K562 (cell line): ENCODE results near the gene ORAI3. TPM values are rescaled to one million over a fixed set of nuclear protein-coding genes. Genes with fewer than 3 reads are reported as not detected.

Experiments
- ATAC-seq: fragments of 200-7000 bp; cut with Tn5 transposase; 3 replicates; pipeline ENCODE4 v1.9.1; 2020; ENCODE audit warnings: moderate library complexity
- BruUV-seq: library from RNA; stranded (reverse); fragments of 400-500 nt; replicated peaks from 2 replicates; lab custom pipeline; 2021; lab: Mats Ljungman, UMichigan
- CTCF ChIA-PET: fragments of 300-600 bp; formaldehyde crosslinking; extraction: SDS; loops from one replicate; lab custom pipeline; 2021; ENCODE audit warnings: low intra/inter-chr PET ratio; lab: Yijun Ruan, JAX
- POLR2A ChIA-PET: fragments of 300-600, 350-650 bp; sonication (Branson Sonifier 250); formaldehyde crosslinking; extraction: SDS; loops from one replicate; lab custom pipeline; 2021; ENCODE audit warnings: antibody characterized with exemption, inconsistent platforms; lab: Yijun Ruan, JAX
- DNase-seq, 4 experiments: peaks; one replicate each; pipeline versions ENCODE4 v3.0.0 to v3.0.0-alpha.2; 2011 to 2018; ENCODE audit warnings: low spot score in 3 of 4, mixed read lengths in 3 of 4; ENCODE audit errors: extremely low read depth in 1 of 4
- FAIRE-seq: peaks from 2 replicates; lab custom pipeline; 2011; peaks lifted over from hg19 to GRCh38; lab: Jason Lieb, UNC
- H2AFZ ChIP-seq: 2 replicates; pipeline ENCODE4 v1.6.0; 2011; ENCODE audit warnings: low read depth, low read length, control low read depth, inconsistent platforms
- H3K27ac ChIP-seq: fragments of 200-600 bp; 3 replicates; pipeline ENCODE4 v1.8.0; 2011; ENCODE audit warnings: low read depth, mild to moderate bottlenecking, control low read depth, inconsistent platforms, low read length, moderate library complexity, mixed read lengths; ENCODE audit errors: extremely low read depth
- H3K27me3 ChIP-seq, 2 experiments: fragments of 300-600 bp in 1 of 2; 2 replicates in 1 of 2; 3 replicates in 1 of 2; pipeline versions ENCODE4 v1.6.0 to v1.8.0; 2011; ENCODE audit warnings: inconsistent platforms in 2 of 2, low read length in 2 of 2, mild to moderate bottlenecking in 1 of 2, mixed read lengths in 1 of 2, moderate library complexity in 1 of 2; ENCODE audit not compliant: control insufficient read depth in 2 of 2, insufficient read depth in 2 of 2
- H3K36me3 ChIP-seq: fragments of 300-600 bp; 3 replicates; pipeline ENCODE4 v1.8.0; 2011; ENCODE audit warnings: mild to moderate bottlenecking, low read length, inconsistent platforms; ENCODE audit not compliant: control insufficient read depth, insufficient read depth
- H3K4me1 ChIP-seq, 2 experiments: fragments of 200-600 bp in 1 of 2; replicated peaks in 1 of 2; 2 replicates in 1 of 2; 3 replicates in 1 of 2; pipeline versions ENCODE4 v1.5.1 to v1.8.0; 2011; ENCODE audit warnings: inconsistent platforms in 2 of 2, low read length in 2 of 2, mild to moderate bottlenecking in 1 of 2, mixed read lengths in 1 of 2, moderate library complexity in 1 of 2; ENCODE audit not compliant: control insufficient read depth in 2 of 2, insufficient read depth in 2 of 2
- H3K4me2 ChIP-seq: 2 replicates; pipeline ENCODE4 v1.6.1; 2011; ENCODE audit warnings: low read length, control low read depth, inconsistent platforms, mixed read lengths; ENCODE audit not compliant: insufficient read depth
- H3K4me3 ChIP-seq: fragments of 200-600 bp; sonication (generic), shearing (Covaris generic); 2 replicates; pipeline ENCODE4 v1.5.1; 2016; ENCODE audit warnings: control low read depth, inconsistent platforms
- H3K79me2 ChIP-seq: fragments of 200-600 bp; 3 replicates; pipeline ENCODE4 v1.8.0; 2011; ENCODE audit warnings: low read length, inconsistent platforms; ENCODE audit not compliant: control insufficient read depth, insufficient read depth
- H3K9ac ChIP-seq, 2 experiments: 2 replicates each; pipeline versions ENCODE4 v1.6.0 to v1.6.1; 2011; ENCODE audit warnings: low read depth in 2 of 2, low read length in 2 of 2, control low read depth in 1 of 2, inconsistent platforms in 1 of 2, mild to moderate bottlenecking in 1 of 2, mixed read lengths in 1 of 2; ENCODE audit not compliant: insufficient read depth in 1 of 2
- H3K9me1 ChIP-seq: one replicate; pipeline ENCODE4 v1.6.0; 2011; ENCODE audit warnings: inconsistent platforms, mild to moderate bottlenecking, low read length, moderate library complexity; ENCODE audit not compliant: control insufficient read depth, insufficient read depth
- H3K9me3 ChIP-seq: replicated peaks from 2 replicates; pipeline ENCODE4 v1.5.1; 2011; ENCODE audit warnings: low read depth, low read length, inconsistent platforms; ENCODE audit not compliant: control insufficient read depth, insufficient read depth
- H4K20me1 ChIP-seq: replicated peaks from 2 replicates; pipeline ENCODE4 v1.6.1; 2011; ENCODE audit warnings: low read length, inconsistent platforms, mixed read lengths; ENCODE audit not compliant: control insufficient read depth, insufficient read depth
- CBX8 ChIP-seq: fragments of 200-600 bp; sonication (generic); IDR thresholded peaks from 2 replicates; pipeline ENCODE4 v1.6.1; 2012; ENCODE audit warnings: borderline replicate concordance, mixed run types, low read depth, mild to moderate bottlenecking, moderate library complexity, mixed read lengths, low read length, control low read depth, inconsistent platforms; ENCODE audit not compliant: poor library complexity, severe bottlenecking; ENCODE audit errors: extremely low read depth
- CXXC5 ChIP-seq: fragments of 250-450 bp; sonication (Bioruptor Pico); IDR thresholded peaks from 2 replicates; pipeline ENCODE4 v1.8.0; 2022; ENCODE audit warnings: inconsistent platforms, mild to moderate bottlenecking, moderate library complexity
- HDAC1 ChIP-seq, 2 experiments: fragments of 450-650 bp; IDR thresholded peaks; 2 replicates each; pipeline ENCODE4 v1.6.1; 2016 to 2017; ENCODE audit warnings: inconsistent platforms in 1 of 2, mild to moderate bottlenecking in 1 of 2, moderate library complexity in 1 of 2
- MAZ ChIP-seq, 2 experiments: fragments of 450-650 bp in 1 of 2; sonication (generic) in 1 of 2; formaldehyde crosslinking; IDR thresholded peaks in 1 of 2; conservative IDR thresholded peaks in 1 of 2; 2 replicates each; pipeline versions ENCODE4 v1.4.0 to v1.5.0; 2020; ENCODE audit warnings: mild to moderate bottlenecking in 1 of 2, missing genetic modification reagents in 1 of 2
- TAF15 ChIP-seq: fragments of 200-400 bp; formaldehyde crosslinking; IDR thresholded peaks from 2 replicates; pipeline ENCODE4 v1.6.1; 2017; ENCODE audit warnings: mild to moderate bottlenecking, low read depth, low read length, moderate library complexity
- TEAD4 ChIP-seq, 2 experiments: sonication (generic) in 1 of 2; formaldehyde crosslinking in 1 of 2; IDR thresholded peaks; 2 replicates each; pipeline versions ENCODE4 v1.6.1 to v1.8.0; 2012 to 2022; ENCODE audit warnings: borderline replicate concordance in 1 of 2, inconsistent platforms in 1 of 2, low read length in 1 of 2, mild to moderate bottlenecking in 1 of 2, missing genetic modification reagents in 1 of 2
- TGIF2 ChIP-seq: sonication (generic); formaldehyde crosslinking; IDR thresholded peaks from 2 replicates; pipeline ENCODE4 v1.8.1; 2022; ENCODE audit warnings: mild to moderate bottlenecking, missing genetic modification reagents, moderate library complexity
- THRAP3 ChIP-seq: fragments of 450-650 bp; IDR thresholded peaks from 2 replicates; pipeline ENCODE4 v1.6.1; 2016; ENCODE audit warnings: mild to moderate bottlenecking, inconsistent platforms, borderline replicate concordance
- WGBS: fragments of 100-300 bp; shearing (Covaris generic); methylation state at CpG from one replicate; pipeline ENCODE4 v1.1.6; 2016; ENCODE audit warnings: low coverage, mixed read lengths; ENCODE audit not compliant: insufficient coverage; ENCODE audit errors: missing lambda C conversion rate; 5-methylcytosine and 5-hydroxymethylcytosine counted together
- in situ Hi-C: fragments of 300-500 bp; cut with MboI; formaldehyde crosslinking; loops from 4 replicates; pipeline ENCODE4 v1.15.0; 2018; ENCODE audit warnings: inconsistent platforms, mixed read lengths
- intact Hi-C: fragments of 100-400 bp; cut with micrococcal nuclease; formaldehyde crosslinking; loops from 2 replicates; pipeline ENCODE4 v1.14.2; 2022
- polyA plus RNA-seq, 8 experiments: library from polyadenylated mRNA; depleted of rRNA in 4 of 8; stranded (reverse) in 5 of 8; unstranded in 3 of 8; fragments of >200 nt; fragmentation: Nextera tagmentation in 2 of 8; fragmentation: Illumina TruSeq in 1 of 8; extraction: Ambion mirVana in 2 of 8; extraction: Trizol in 1 of 8; gene quantifications; 2 replicates each; pipeline versions ENCODE4 v1.2.1 to v1.2.3, GENCODE V29; 2011 to 2014; ENCODE audit warnings: inconsistent platforms in 1 of 8, missing spikeins in 1 of 8
- total RNA-seq, 7 experiments: library from RNA; depleted of rRNA in 6 of 7; stranded (reverse); fragments of >200 nt in 6 of 7; fragmentation: Illumina TruSeq in 2 of 7; extraction: Trizol in 2 of 7; gene quantifications; 2 replicates each; pipeline versions ENCODE4 v1.2.1 to v1.2.3, GENCODE V29; 2011 to 2021; ENCODE audit warnings: low replicate concordance in 1 of 7
- TF ChIP-seq, protein P1 (sequence below), 3 experiments: fragments of 200-800 bp in 1 of 3; sonication (Bioruptor generic) in 1 of 3; sonication (generic) in 1 of 3; formaldehyde crosslinking in 1 of 3; IDR thresholded peaks; 2 replicates each; pipeline versions ENCODE4 v1.6.1 to v1.8.0; 2016 to 2022; ENCODE audit warnings: mild to moderate bottlenecking in 2 of 3, missing compliant biosample characterization in 2 of 3, missing genetic modification characterization in 2 of 3, missing genetic modification reagents in 1 of 3
- TF ChIP-seq, protein P2 (sequence below), 2 experiments: fragments of 150-350 bp in 1 of 2; IDR thresholded peaks; 2 replicates each; pipeline ENCODE4 v1.6.1; 2012 to 2016; ENCODE audit warnings: low read depth in 2 of 2, low read length in 2 of 2, mild to moderate bottlenecking in 1 of 2, moderate library complexity in 1 of 2

Gene ORAI3
- total and polyA plus RNA-seq, 9 of the 15 experiments (the other 6 are each of a cell fraction or from before 2014, with no cell fraction given) = 4.9 to 23.3 (median 14.1) TPM

DNA sequence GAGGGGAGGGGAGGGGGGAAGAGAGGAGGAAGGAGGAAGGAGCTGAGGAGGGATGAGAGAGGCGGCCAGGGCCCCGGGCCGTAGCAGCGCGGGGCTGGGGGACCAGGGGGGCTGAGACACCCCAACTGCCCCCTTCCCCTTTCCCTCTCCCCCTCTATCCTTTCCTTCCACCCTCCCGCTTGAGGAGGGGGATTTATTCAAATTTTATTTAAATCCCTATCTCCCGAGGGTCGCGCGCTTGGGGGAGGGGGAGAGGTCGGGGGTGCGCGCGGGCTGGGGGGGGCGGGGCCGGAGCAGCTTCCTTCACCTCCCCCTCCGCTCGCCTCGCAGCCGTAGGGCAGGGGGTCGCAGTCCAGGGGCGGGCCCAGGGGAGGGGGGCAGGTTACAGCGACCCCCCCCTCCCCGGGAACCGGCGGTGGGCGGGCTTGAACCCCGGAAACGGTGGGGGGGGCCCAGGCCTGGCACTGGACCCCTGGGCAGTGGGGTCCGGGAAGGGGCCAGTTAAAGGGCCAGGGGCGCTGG lies 25.3 kb upstream of the ORAI3 start, which contains the start of gene FBXL19 (continued):
- no peak for TF ChIP-seq CBX8
- TF ChIP-seq, protein P1, sequence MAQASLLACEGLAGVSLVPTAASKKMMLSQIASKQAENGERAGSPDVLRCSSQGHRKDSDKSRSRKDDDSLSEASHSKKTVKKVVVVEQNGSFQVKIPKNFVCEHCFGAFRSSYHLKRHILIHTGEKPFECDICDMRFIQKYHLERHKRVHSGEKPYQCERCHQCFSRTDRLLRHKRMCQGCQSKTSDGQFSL (CRISPR knock-in tag; IDR thresholded peaks at IDR 0.05) = peak; percentile 17; the same call in 1 of the 2 replicates
- TF ChIP-seq, protein P1 (tag; IDR thresholded peaks at IDR 0.05) = peak in 1 of 2 experiments; percentile 65; a peak in 2 of 4 replicates

DNA sequence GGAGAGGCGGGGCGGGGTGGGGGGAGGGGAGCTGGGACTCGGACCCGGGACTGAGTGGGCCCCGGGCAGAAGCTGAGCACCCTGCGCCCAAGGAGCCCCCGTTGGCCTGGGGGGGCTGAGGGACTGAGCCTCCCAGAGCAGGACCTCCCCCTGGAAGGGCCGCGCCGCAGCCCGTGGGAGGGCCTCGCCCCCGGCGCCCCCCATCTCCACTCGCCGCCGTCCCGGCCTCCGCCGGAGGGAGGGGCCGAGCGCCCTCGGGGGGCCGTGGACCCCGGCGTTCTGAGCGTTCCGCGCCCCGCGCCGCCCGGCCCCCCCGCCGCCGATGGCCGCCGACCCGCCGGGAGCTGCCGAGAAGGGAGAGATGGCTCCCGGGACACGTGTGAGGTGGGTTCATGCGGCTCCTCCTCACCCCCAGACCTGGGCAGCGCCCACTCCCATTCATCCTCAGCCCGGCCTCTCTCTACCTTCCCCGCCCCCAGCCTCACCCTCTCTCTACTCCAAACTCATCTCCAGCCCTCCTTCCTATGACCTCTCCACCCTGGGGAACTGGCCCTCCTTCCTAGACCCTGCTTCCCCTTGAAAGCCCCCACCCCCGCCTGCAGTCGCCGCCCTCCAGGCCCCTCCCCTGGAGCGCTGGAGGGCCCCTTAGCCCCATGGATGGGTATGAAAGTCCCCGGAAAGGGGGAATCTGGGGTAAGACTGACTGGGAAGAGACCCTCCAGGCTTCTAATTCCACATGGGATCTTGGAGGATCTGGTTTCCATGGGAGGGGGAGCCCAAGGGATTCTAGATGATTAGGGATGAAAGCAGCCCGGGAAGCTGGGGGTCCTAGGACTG lies 24.6 kb upstream of the ORAI3 start:
- ATAC-seq (no peak), DNase-seq (peak; percentile 26 to 74 (median 51)), FAIRE-seq (no peak)
- Histone ChIP-seq H3K27me3 (no peaks in the 10 kb centered on the region; a peak in 1 of 5 replicates), H3K36me3 (peaks cover 40% of the 10 kb centered on the region; the same call in 2 of the 3 replicates), H3K4me3 (peak overlapping the region; percentile 85), H3K27ac (peak overlapping the region; percentile 55; the same call in 2 of the 3 replicates), H3K4me1 (peaks cover 3 to 52% of the 10 kb centered on the region in 2 experiments; a peak in 4 of 5 replicates), H4K20me1 (peaks cover 3% of the 10 kb centered on the region; the same call in 1 of the 2 replicates), H3K79me2 (peaks cover 17% of the 10 kb centered on the region), H3K9me3 (no peaks in the 10 kb centered on the region), H2AFZ (no peak overlapping the region), H3K4me2 (peak overlapping the region; percentile 69), H3K9ac (peak overlapping the region; percentile 30 to 93; a peak in 3 of 4 replicates), H3K9me1 (peaks cover 3% of the 10 kb centered on the region)
- ChIA-PET CTCF (no interaction called here), POLR2A (interaction anchor here (0.5 to 1.5 kb wide), 2 partner anchors 109 to 256 kb away, joined by 3 to 5 read pairs; partner anchors contain the start of genes FUS and STX4)
- 9% methylated on average over 8 of the region's 53 CpGs for WGBS
- intact Hi-C loops (loop anchor here (5.0 kb wide), 3 partner anchors 47 to 267 kb away; partner anchors contain the start of gene FBRS), in situ Hi-C loops (loop anchor here (5.0 kb wide), 1 partner anchor 77 kb away; no protein-coding TSS in a partner anchor)
- BruUV-seq = no TSS peak
- TF ChIP-seq CXXC5 (CRISPR knock-in tag) = 0 out of 2 replicates have a peak, but pooled peaks have one; percentile 34
- no peak for TF ChIP-seq TAF15
- TF ChIP-seq THRAP3 = no peak
- TF ChIP-seq MAZ (CRISPR knock-in tag; conservative IDR thresholded peaks at IDR 0.05 in 1 of 2, IDR thresholded peaks at IDR 0.05 in 1 of 2) = 0 out of 4 replicates have a peak, but pooled peaks of 1 of the 2 experiments have one; percentile 29
- no peak for TF ChIP-seq TEAD4 (IDR thresholded peaks at IDR 0.05; ENCODE audit: low read length)
- no peak for TF ChIP-seq TEAD4 (CRISPR knock-in tag; IDR thresholded peaks at IDR 0.05; ENCODE audit: borderline replicate concordance)
- TF ChIP-seq, protein P2, sequence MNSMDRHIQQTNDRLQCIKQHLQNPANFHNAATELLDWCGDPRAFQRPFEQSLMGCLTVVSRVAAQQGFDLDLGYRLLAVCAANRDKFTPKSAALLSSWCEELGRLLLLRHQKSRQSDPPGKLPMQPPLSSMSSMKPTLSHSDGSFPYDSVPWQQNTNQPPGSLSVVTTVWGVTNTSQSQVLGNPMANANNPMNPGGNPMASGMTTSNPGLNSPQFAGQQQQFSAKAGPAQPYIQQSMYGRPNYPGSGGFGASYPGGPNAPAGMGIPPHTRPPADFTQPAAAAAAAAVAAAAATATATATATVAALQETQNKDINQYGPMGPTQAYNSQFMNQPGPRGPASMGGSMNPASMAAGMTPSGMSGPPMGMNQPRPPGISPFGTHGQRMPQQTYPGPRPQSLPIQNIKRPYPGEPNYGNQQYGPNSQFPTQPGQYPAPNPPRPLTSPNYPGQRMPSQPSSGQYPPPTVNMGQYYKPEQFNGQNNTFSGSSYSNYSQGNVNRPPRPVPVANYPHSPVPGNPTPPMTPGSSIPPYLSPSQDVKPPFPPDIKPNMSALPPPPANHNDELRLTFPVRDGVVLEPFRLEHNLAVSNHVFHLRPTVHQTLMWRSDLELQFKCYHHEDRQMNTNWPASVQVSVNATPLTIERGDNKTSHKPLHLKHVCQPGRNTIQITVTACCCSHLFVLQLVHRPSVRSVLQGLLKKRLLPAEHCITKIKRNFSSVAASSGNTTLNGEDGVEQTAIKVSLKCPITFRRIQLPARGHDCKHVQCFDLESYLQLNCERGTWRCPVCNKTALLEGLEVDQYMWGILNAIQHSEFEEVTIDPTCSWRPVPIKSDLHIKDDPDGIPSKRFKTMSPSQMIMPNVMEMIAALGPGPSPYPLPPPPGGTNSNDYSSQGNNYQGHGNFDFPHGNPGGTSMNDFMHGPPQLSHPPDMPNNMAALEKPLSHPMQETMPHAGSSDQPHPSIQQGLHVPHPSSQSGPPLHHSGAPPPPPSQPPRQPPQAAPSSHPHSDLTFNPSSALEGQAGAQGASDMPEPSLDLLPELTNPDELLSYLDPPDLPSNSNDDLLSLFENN (IDR thresholded peaks at IDR 0.05; ENCODE audit: low read depth in 2 of 2, low read length in 2 of 2) = no peak
- no peak for TF ChIP-seq TGIF2
- peak in 1 of 2 experiments; percentile 27; a peak in 1 of 4 replicates for TF ChIP-seq HDAC1 (IDR thresholded peaks at IDR 0.05)
